Mammary epithelial cell (primary cell): Measurements from ENCODE around the gene SUPT4H1.

Experiments used
- CTCF ChIP-seq, 2 donors: IDR thresholded peaks in 1 of 2; conservative IDR thresholded peaks in 1 of 2; 2 replicates each; pipeline ENCODE4 v1.5.1; 2011 to 2012; ENCODE audit warnings: inconsistent platforms in 2 of 2, low read length in 2 of 2, mild to moderate bottlenecking in 2 of 2, control low read depth in 1 of 2, low read depth in 1 of 2; ENCODE audit not compliant: insufficient read depth in 1 of 2; ENCODE audit errors: extremely low read depth in 1 of 2
- EZH2 ChIP-seq: IDR thresholded peaks from 2 replicates; pipeline ENCODE4 v1.6.1; 2012; ENCODE audit warnings: low read length, inconsistent platforms, borderline replicate concordance

DNA sequence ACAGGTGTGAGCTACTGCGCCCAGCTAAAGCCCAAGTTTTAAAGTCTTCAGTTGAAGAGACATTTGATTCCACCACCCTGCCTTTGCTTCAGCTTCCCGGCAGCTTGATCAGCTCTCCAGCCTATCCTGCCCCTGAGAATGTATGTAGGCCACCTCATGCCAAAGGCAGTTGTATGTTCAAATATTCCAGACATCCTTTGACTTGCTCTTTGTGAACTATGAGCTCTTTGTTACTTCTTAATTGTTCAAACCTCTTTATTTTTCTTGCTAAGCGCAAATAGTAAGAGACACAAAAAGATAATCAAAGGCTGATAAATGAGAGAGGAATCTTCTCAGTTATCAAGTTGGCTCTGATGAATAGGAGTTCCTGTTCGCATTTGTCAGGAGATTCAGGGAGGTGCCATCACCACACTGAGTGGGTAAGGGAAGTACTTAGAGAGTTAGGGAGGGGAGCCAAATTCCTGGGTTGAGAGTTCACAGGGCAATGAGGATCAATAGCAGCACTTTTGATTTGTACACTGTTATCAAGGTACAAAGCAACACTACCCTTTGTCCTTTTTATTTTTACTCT is 32.0 kb upstream of the SUPT4H1 start:
- TF ChIP-seq CTCF (conservative IDR thresholded peaks at IDR 0.05 in 1 of 2, IDR thresholded peaks at IDR 0.05 in 1 of 2; ENCODE audit: extremely low read depth in 1 of 2, insufficient read depth in 1 of 2, low read depth in 1 of 2, low read length in 2 of 2) (no peak), EZH2 (no peak)
